HS-5 (cell line): Measurements from ENCODE around the gene NACA.
"Not testable (repeated sequence)": the region's sequence is repeated elsewhere in the genome, so short reads cannot be mapped to it uniquely, and the experiment has no call there.

Experiments used
- DNase-seq: peaks from one replicate; pipeline ENCODE4 v3.0.0-alpha.2; 2012; ENCODE audit warnings: low read depth

NACA gene

GRCh38 chr12:56724972-56725722, at the start of gene NACA:
Gene NACA, minus strand, starts transcription at chr12:56725299. Its CDS starts 778 bp downstream, at chr12:56724521.
- DNase-seq: peak; percentile 89

GRCh38 chr12:56773113-56773512, 48.0 kb upstream of the NACA start:
- DNase-seq: no peak

GRCh38 chr12:56772625-56773024, 47.5 kb upstream of the NACA start:
- DNase-seq: no peak

GRCh38 chr12:56769868-56770267, 44.8 kb upstream of the NACA start:
- no peak for DNase-seq

GRCh38 chr12:56768424-56768823, 43.3 kb upstream of the NACA start:
- DNase-seq: no peak

GRCh38 chr12:56766535-56766934, 41.4 kb upstream of the NACA start:
- no peak for DNase-seq

GRCh38 chr12:56763753-56764657, 38.9 kb upstream of the NACA start:
- no peak for DNase-seq

- no peak for DNase-seq
Observed at GRCh38 chr12:56761812-56762211, 36.7 kb upstream of the NACA start.

GRCh38 chr12:56760460-56760859, 35.4 kb upstream of the NACA start:
- no peak for DNase-seq

- DNase-seq: no peak
Observed at GRCh38 chr12:56759263-56759908, 34.3 kb upstream of the NACA start.

GRCh38 chr12:56758728-56759262, 33.7 kb upstream of the NACA start:
- DNase-seq: no peak

GRCh38 chr12:56757971-56758370, 32.9 kb upstream of the NACA start:
- DNase-seq: not testable (repeated sequence)

- no peak for DNase-seq
Observed at GRCh38 chr12:56753566-56753965, 28.5 kb upstream of the NACA start.

- DNase-seq: peak; percentile 55
Observed at GRCh38 chr12:56751712-56752598, 26.9 kb upstream of the NACA start, which contains the start of gene PRIM1. Gene PRIM1, minus strand, starts transcription at chr12:56752323. Its CDS starts 25 bp downstream, at chr12:56752298.

GRCh38 chr12:56750596-56750995, 25.5 kb upstream of the NACA start:
- DNase-seq: not testable (repeated sequence)

- DNase-seq: no peak
Observed at GRCh38 chr12:56749853-56750252, 24.8 kb upstream of the NACA start.

- no peak for DNase-seq
Observed at GRCh38 chr12:56749359-56749758, 24.3 kb upstream of the NACA start.

- no peak for DNase-seq
Observed at GRCh38 chr12:56728139-56728861, 3.2 kb upstream of the NACA start.

GRCh38 chr12:56726196-56726675, 1.1 kb upstream of the NACA start:
- not testable (repeated sequence) for DNase-seq

GRCh38 chr12:56725723-56726102, 614 bp upstream of the NACA start:
- no peak for DNase-seq

- no peak for DNase-seq
Observed at GRCh38 chr12:56724701-56724971, 463 bp downstream of the NACA start.
